Motor neuron (in vitro differentiated cells): ENCODE results near the gene GUK1. TPM values are rescaled to one million over a fixed set of nuclear protein-coding genes. Genes with fewer than 3 reads are reported as not detected.

Experiments used
- ATAC-seq, 8 experiments: fragments of 200-7000 bp; cut with Tn5 transposase; replicated peaks in 6 of 8; 2 replicates each; pipeline ENCODE4 v1.8.0; 2021; ENCODE audit warnings: mild to moderate bottlenecking in 8 of 8, moderate library complexity in 8 of 8
- H3K27ac ChIP-seq, 2 donors: fragments of 250-450 bp; sonication (Bioruptor Pico); 2 replicates each; pipeline ENCODE4 v1.9.0; 2021; ENCODE audit warnings: antibody characterized with exemption in 2 of 2, mild to moderate bottlenecking in 2 of 2, moderate library complexity in 1 of 2
- H3K4me1 ChIP-seq, 2 donors: fragments of 250-450 bp; sonication (Bioruptor Pico); replicated peaks in 1 of 2; 2 replicates each; pipeline ENCODE4 v1.6.1; 2021; ENCODE audit warnings: antibody characterized with exemption in 2 of 2, mild to moderate bottlenecking in 2 of 2, moderate library complexity in 1 of 2
- H3K4me3 ChIP-seq, 5 donors: fragments of 250-450 bp; sonication (Bioruptor Pico); 2 replicates each; pipeline ENCODE4 v1.9.0; 2021; ENCODE audit warnings: antibody characterized with exemption in 5 of 5, mild to moderate bottlenecking in 5 of 5, moderate library complexity in 4 of 5
- WGBS, 10 experiments: fragments of 450-650 bp; shearing (Covaris generic); methylation state at CpG; one replicate each; pipeline ENCODE4 v1.0.0; 2022; 5-methylcytosine and 5-hydroxymethylcytosine counted together
- in situ Hi-C, 9 experiments: fragments of 400-800 bp; cut with MboI; loops; one replicate each; pipeline ENCODE4 v1.15.0; 2021; ENCODE audit warnings: low sequenced_read_pairs in 9 of 9, low pct_unique_long_range_greater_than_20kb in 2 of 9; ENCODE audit not compliant: unreplicated experiment in 9 of 9
- total RNA-seq, 8 experiments: library from RNA; unstranded; fragments of 300-600 nt; gene quantifications; 2 replicates each; pipeline versions ENCODE4 v1.2.3 to v1.2.4, GENCODE V29; 2022

GUK1 gene
- total RNA-seq, 8 experiments from 2014 or later, result 187 to 466 (median 319) TPM

- no peak overlapping the region for H3K27ac ChIP-seq
- in situ Hi-C loops, result no loop called here
- WGBS, 10 experiments, result 8 to 51% (median 20%) methylated on average over 2 to 18 of the region's 98 CpGs; no CpG with 5 or more reads in 6 of the 10 experiments
- H3K4me3 ChIP-seq, result no peak overlapping the region
- ATAC-seq, result peak in 3 of 8 experiments; percentile 4 to 24 (median 21)
- no peaks in the 10 kb centered on the region for H3K4me1 ChIP-seq
Observed at GRCh38 chr1:228158151-228159007, 18.3 kb downstream of the GUK1 start.

GRCh38 chr1:228159008-228159665 is 19.1 kb downstream of the GUK1 start:
- 60 to 90% (median 72%) methylated on average over 1 to 5 of the region's 14 CpGs; no CpG with 5 or more reads in 6 of the 10 experiments for WGBS, 10 experiments
- in situ Hi-C loops, result no loop called here
- ATAC-seq, result no peak
- no peak overlapping the region for H3K4me3 ChIP-seq
- no peaks in the 10 kb centered on the region for H3K4me1 ChIP-seq
- H3K27ac ChIP-seq, result no peak overlapping the region

- H3K4me1 ChIP-seq, result peaks cover 3 to 4% of the 10 kb centered on the region in 2 donors
- no peak overlapping the region for H3K4me3 ChIP-seq
- no peak overlapping the region for H3K27ac ChIP-seq
- no peak for ATAC-seq
- in situ Hi-C loops, result no loop called here
- WGBS, 10 experiments, result 57 to 76% (median 68%) methylated on average over 5 to 7 of the region's 15 CpGs; no CpG with 5 or more reads in 7 of the 10 experiments
Observed at GRCh38 chr1:228160201-228160761, 20.2 kb downstream of the GUK1 start.

GRCh38 chr1:228161362-228161761 is 21.3 kb downstream of the GUK1 start:
- ATAC-seq, result no peak
- in situ Hi-C loops, result no loop called here
- H3K27ac ChIP-seq, result no peak overlapping the region
- 37 to 77% (median 68%) methylated on average over 1 to 6 of the region's 7 CpGs; no CpG with 5 or more reads in 5 of the 10 experiments for WGBS, 10 experiments
- no peak overlapping the region for H3K4me3 ChIP-seq
- peaks cover 3 to 4% of the 10 kb centered on the region in 2 donors for H3K4me1 ChIP-seq

- peaks cover 6 to 8% of the 10 kb centered on the region in 2 donors for H3K4me1 ChIP-seq
- no peak for ATAC-seq
- in situ Hi-C loops, result no loop called here
- WGBS, 10 experiments, result 60 to 84% (median 76%) methylated on average over 1 to 8 of the region's 9 CpGs; no CpG with 5 or more reads in 2 of the 10 experiments
- H3K27ac ChIP-seq, result no peak overlapping the region
- no peak overlapping the region for H3K4me3 ChIP-seq
Observed at GRCh38 chr1:228161866-228162265, 21.8 kb downstream of the GUK1 start.

GRCh38 chr1:228162286-228163006 is 22.4 kb downstream of the GUK1 start:
- in situ Hi-C loops, result no loop called here
- H3K4me1 ChIP-seq, result peaks cover 9 to 10% of the 10 kb centered on the region in 2 donors
- 27 to 70% (median 52%) methylated on average over 2 to 6 of the region's 14 CpGs; no CpG with 5 or more reads in 4 of the 10 experiments for WGBS, 10 experiments
- no peak overlapping the region for H3K27ac ChIP-seq
- no peak overlapping the region for H3K4me3 ChIP-seq
- no peak for ATAC-seq

- H3K4me1 ChIP-seq, result peaks cover 9 to 10% of the 10 kb centered on the region in 2 donors
- no peak overlapping the region for H3K27ac ChIP-seq
- ATAC-seq, result peak in 3 of 8 experiments; percentile 0 to 6 (median 2)
- no peak overlapping the region for H3K4me3 ChIP-seq
- WGBS, 10 experiments, result 44 to 100% (median 84%) methylated on average over 1 to 13 of the region's 30 CpGs; no CpG with 5 or more reads in 4 of the 10 experiments
- in situ Hi-C loops, result no loop called here
Observed at GRCh38 chr1:228163007-228163753, 23.1 kb downstream of the GUK1 start.

- in situ Hi-C loops, result no loop called here
- 95 to 100% (median 96%) methylated on average over 1 to 5 of the region's 10 CpGs; no CpG with 5 or more reads in 5 of the 10 experiments for WGBS, 10 experiments
- no peak for ATAC-seq
- H3K4me3 ChIP-seq, result no peak overlapping the region
- no peak overlapping the region for H3K27ac ChIP-seq
- H3K4me1 ChIP-seq, result peaks cover 9 to 10% of the 10 kb centered on the region in 2 donors
Observed at GRCh38 chr1:228163776-228164519, 23.9 kb downstream of the GUK1 start.

GRCh38 chr1:228164561-228165371 is 24.7 kb downstream of the GUK1 start:
- Histone ChIP-seq H3K4me1 (peaks cover 9 to 10% of the 10 kb centered on the region in 2 donors), H3K4me3 (peak overlapping the region; percentile 43 to 83 (median 71)), H3K27ac (peak overlapping the region; percentile 74 to 79)
- WGBS, 10 experiments, result 38 to 98% (median 55%) methylated on average over 2 to 17 of the region's 20 CpGs
- peak in 3 of 8 experiments; percentile 0 to 3 (median 1) for ATAC-seq
- in situ Hi-C loops, result no loop called here

GRCh38 chr1:228165372-228166169 is 25.5 kb downstream of the GUK1 start, which contains the start of gene IBA57:
Gene IBA57, plus strand, starts transcription at chr1:228165804. Its CDS starts 13 bp downstream, at chr1:228165817.
- 0 to 20% (median 0%) methylated on average over 4 to 6 of the region's 93 CpGs; no CpG with 5 or more reads in 7 of the 10 experiments for WGBS, 10 experiments
- peak; percentile 71 to 88 (median 84) for ATAC-seq
- peaks cover 9 to 10% of the 10 kb centered on the region in 2 donors for H3K4me1 ChIP-seq
- in situ Hi-C loops, result no loop called here
- H3K4me3 ChIP-seq, result peak within 1 kb of the TSS; percentile 63 to 83 (median 71)
- H3K27ac ChIP-seq, result peak within 1 kb of the TSS; percentile 98 to 100
